Tongue (tissue), 2 donors: ENCODE results near the gene TMEM259. TPM values are rescaled to one million over a fixed set of nuclear protein-coding genes. Genes with fewer than 3 reads are reported as not detected.

Source experiments
- DNase-seq: peaks from one replicate; pipeline ENCODE4 v3.0.0-alpha.2; 2015
- total RNA-seq: library from RNA; depleted of rRNA; stranded (reverse); fragments of >200 nt; gene quantifications from one replicate; pipeline ENCODE4 v1.2.3, GENCODE V29; 2014

The TMEM259 gene
- total RNA-seq, 1 donor from 2014 or later = 72.1 TPM

DNA sequence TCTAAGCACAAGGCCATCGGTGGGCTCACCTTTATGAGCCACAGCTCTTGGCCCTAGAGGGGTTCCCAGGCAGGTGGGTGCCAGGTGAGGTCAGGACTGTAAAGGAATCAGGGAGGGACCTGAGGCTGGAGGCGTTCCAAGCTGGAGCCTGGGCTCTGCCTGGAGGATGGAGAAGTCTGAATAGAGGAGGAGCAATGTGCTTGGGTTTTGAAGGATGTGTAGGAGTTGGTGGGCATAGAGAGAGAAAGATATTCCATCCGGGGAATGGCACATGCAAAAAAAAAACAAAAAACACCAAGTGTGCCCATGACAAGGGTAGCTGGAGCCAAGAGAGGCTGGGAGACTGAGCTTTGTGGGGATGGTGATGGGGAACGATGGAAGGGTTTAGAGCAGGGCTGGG lies 18.3 kb downstream of the TMEM259 start:
- DNase-seq = no peak

DNA sequence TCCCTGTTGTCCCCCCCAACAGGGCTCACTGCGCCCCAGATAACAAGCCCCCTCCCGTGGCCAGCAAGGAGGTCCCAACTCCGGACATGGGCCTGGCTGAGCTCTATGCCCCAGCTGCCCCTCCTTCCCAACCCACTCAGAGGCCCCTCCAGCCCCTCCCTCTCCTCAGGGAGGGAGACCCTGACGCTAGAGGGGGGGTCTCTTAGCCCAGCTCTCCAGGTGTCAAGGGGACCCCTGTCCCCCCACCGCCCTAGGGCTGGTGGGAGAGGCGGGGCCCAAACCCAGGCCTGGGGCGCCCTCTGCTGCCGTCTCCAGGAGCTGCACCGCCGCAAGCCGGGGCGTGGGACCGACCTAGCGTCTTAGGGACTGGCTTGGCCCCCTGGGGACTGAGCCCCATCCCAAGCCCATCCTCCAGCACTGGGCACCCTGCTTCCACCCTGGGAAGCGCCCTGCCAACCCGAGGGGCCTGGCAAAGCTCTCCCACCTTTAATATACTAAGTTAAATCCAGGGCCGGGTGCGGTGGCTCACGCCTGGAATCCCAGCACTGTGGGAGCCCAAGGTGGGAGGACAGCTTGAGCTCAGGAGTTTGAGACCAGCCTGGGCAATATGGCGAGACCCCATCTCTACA lies 19.3 kb downstream of the TMEM259 start:
- peak; percentile 61 for DNase-seq

DNA sequence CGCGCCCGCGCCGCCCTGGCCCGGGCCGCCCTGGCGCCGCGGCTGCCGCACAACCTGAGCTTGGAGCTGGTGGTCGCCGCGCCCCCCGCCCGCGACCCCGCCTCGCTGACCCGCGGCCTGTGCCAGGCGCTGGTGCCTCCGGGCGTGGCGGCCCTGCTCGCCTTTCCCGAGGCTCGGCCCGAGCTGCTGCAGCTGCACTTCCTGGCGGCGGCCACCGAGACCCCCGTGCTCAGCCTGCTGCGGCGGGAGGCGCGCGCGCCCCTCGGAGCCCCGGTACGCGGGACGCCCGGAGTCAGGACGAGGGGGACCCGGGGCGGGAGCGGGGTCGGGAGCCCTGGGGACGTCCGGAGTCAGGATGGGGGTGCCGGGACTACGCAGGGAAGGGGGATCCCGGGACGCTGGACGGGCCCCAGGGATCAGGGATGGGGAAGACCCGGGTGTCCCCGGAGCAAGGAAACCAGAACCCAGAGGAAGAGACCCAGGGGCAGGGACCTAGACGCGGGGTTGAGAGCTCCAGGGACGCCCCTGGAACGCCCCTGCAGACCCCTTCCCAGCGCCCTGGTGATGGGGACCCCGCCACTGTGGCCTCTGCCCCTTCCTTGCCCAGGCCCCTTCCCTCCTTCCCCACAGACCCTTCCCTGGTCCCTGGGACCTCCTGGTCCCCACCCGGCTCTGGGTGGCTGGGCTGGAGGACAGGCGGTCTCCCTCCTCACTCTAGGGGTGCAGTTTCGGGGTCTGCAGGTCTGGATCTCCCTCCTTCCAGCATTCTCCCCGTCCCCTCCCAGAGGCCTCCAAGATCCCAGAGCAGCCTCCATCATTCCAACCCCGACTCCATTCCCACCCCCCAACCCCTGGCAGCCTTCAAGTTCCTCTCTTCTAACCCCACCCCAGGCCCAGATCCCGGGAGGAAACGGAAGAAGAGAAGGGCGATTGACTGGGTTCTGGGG lies 20.1 kb downstream of the TMEM259 start:
- DNase-seq = no peak

DNA sequence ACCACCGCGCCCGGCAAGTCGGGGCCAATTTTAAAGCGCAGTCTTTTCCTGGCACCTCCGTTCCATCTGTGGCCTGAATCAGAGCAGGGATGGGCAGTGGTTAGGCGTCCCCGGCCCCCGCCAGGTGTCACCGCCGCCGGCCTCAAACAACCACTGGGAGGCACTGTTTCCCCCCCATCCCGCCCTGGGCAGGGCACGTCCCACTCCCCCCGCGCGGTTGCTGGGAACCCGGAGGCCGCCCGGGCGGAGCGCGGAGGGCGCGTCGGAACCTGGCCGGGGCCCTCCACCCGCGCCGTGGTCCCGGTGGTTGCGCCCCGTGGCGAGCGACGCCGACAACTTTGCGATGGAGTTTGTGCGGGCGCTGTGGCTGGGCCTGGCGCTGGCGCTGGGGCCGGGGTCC lies 20.8 kb downstream of the TMEM259 start, which contains the start of gene GRIN3B:
TSS of gene GRIN3B (plus strand) at position 325 of the 400 bp plus-strand sequence. CDS start at position 344, 19 bp downstream.
- peak; percentile 67 for DNase-seq

DNA sequence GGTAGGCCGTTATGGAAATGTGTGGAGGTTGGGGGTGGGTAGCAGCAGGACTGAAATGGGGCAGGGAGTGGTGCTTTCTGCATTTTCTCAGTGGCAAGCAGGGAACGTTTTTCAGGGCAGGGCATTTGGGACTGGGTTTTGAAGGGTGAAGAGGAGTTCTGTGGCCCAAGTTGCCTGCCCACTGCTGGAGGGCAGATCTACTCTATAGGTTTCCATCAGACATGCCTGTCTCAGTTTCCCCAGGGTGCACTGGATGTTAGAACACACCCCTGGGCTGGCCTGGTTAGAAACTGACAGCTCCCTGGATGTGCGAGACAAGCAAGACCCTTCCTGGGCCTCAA lies 21.6 kb downstream of the TMEM259 start:
- no peak for DNase-seq

DNA sequence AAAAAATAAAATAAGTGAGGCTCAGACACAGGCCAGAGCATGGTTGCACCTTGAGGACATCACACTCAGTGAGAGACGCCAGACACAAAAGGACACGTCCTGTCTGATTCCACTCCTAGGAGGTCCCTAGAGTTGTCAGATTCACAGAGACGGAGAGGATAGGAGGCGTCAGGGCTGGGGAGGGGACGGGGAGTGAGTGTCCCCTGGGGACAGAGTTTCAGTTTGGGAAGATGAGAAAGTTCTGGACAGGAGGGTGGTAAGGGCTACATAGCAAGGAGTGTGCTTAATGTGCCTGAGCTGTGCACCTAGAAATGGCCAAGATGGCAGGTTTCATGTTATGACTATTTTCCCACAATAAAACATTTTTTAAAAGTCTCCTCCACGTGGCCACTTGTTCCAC lies 22.9 kb downstream of the TMEM259 start:
- DNase-seq = no peak

DNA sequence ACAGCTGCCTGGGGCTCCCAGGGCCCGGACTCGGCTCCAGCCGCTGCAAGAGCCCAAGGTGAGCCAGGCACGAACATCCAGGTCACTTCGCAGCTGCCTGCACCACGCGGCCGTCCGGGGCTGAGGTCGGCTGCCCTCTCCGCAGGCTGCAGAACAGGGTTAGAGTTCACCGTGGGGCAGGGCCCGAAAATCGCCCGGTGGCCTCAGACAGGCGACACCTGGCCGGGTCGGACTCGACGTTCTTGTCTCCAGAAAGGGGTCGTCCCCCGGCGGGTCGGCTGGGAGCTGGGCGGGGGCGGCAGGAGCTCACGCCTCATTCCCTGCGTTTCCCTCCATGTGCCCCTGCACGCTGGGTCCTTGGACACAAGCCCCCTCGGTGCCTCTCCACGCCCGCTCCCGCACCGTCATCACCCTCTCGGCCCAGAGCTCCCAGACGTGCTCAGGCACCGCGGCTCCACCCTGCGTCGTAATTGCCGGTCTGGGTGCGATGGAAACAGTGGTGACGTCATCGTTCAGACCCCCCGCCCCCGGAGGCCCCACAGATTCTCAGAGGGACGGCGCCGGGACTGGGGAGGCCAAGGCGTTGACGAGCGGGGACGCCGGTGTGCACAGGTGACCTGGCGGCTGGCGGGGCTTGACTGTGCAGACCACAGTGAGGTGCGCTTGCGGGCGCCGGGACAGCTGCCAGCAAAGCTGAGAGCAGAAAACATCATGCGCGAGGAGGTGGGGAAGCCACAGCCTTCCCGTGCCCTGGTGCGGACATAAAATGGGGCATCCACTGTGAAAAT lies 24.7 kb downstream of the TMEM259 start:
- peak; percentile 72 for DNase-seq

DNA sequence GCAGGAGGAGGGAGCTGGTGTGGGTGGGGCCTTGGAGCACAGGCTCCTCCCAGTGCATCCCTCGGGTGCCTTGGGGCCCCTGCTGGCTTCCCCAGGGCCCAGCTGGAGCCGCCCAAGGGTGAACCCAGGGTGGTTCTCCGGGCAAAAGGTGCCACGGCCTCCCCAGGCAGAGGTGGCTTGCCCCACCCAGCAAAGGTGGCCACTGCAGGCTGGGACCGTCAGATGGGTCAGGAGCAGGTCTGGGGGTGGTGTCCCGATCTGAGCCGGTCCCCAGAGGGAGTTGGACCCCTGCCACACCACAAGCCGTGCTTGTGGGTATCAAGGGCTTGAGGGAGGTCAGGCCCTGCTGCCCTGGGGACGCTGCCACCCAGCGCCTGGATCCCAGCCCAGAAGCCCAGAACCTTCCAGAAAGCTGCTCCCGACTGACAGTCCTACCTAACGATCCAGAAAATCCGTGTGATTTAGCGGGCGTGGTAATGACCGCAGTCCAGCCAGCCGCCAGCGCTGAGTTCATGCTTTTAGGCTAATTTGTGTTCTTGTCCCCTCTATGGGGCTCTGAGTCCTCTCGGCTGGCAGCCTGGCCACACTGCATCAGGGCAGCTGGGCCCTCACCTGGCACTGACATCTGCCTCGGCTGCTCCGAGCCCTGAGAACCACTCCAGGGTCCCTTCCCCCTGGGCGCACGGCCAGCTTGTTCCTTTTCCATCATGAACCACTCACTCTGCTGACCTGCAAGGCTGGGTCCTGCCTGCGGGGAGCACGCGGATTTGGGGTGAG lies 25.7 kb downstream of the TMEM259 start:
- DNase-seq = peak; percentile 48

DNA sequence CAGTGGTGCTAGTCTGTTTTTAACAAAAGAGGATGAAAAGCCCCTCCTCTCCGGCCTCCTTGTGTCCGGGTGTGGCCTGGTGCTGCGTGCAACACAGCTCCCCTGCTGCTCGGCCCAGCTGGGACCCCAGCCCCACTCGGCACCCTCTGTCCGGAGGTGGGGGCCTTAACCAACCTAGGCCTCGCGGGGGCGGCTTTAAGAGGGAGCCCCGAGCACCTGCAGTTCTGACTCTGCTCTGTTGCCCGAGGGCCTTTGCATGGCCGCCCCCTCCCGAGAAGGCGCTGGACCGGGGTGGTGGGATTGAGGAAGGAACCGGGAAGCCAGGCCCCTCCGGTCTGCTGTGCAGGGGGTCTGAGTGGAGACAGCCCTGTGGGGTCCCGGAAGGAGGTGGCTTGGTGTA lies 26.4 kb downstream of the TMEM259 start:
- no peak for DNase-seq

DNA sequence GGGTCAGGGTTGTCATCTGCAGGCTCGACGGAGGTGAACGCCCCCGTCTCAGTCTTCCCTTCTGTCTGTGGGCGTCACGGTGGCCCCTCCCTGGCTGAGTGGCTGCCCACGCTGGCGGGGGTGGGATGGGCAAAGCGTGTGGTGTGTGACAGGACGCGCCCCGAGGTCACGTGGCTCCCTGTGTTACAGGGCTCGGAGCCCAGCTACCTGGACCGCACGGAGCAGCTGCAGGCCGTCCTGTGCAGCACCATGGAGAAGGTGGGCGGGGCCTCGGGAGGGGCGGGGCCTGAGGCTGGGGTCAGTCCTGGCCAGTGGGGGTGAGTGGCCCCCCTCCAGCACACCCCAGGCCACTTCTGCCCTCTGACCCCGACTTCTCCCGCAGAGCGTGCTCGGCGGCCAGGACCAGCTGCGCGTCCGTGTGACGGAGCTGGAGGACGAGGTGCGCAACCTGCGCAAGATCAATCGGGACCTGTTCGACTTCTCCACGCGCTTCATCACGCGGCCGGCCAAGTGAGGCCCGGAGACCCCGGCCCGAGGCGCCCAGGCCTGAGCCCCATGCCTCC lies 27.0 kb downstream of the TMEM259 start:
- no peak for DNase-seq

DNA sequence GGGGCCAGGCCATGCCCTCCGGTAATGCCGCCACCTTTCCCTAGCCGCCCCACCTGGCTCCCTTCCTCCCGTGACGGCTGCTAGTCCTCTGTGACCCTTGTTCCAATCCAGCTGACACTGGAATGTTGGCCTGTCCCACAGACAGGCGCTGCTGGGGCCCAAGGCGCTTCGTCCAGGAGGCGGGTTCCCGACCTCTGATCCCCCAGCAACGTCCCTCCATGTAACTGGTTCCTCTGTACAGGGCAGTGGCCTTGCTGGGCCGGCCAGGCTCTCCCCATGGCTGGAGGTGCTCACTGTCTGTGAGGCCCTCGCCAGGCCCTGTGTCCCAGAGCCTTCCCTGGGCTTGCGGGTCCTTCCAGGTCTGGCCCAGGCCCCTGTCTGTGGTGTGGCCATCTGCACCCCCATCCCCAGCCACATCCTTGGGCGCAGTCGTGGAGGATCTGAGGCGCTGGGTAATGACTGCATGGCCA lies 27.5 kb downstream of the TMEM259 start:
- DNase-seq = no peak

DNA sequence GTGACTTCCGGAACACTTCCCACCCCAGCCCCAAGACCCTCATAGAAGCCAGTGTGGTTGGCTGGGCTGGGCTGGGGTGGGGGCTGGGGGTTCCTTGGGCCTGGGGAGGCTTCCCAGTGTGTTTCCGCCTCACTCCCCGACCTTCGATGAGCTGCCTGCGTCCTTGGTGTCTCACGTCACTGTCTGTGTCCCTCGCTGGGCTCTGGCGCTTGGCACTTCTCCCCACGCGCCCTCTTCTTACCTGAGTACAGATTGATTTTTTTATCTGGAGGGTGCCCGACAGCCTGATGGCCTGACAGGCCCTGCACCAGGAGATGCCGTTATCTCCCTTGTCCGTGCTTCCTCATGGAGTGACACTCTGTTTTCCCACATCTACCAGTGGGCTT lies 28.3 kb downstream of the TMEM259 start:
- DNase-seq = no peak

DNA sequence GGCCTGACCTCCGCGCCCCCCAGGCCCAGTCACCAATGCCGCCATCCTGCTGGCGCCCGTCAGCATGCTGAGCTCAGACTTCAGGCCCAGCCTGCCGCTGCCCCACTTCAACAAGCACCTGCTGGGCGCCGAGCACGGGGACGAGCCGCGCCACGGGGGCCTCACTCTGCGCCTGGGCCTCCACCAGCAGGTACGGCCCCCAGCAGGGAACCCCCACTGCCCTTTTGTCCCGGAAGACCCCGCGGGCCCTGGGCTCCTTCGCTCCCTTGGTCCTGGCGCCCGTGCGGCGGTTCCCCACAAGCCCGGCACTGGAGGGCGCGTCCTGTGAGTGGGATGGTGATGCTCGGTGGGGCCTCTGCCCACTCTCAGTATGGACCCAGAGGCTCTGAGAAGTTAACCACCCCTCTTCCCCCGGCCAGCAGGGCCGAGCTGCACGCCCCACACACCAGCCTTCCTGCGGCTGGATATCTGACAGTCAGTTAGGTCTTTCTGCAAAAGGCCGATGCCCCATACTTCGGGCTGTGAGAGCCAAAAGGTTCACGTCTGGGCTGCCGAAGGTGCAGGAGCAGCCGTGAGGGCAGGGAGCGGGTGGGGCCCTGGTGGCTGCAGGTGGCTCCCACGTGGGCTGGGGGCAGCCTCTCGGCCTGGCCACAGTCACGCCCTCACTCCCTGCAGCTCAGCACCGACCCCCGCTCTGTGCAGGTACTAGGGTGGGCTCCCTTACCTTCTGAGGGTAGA lies 28.8 kb downstream of the TMEM259 start:
- no peak for DNase-seq

DNA sequence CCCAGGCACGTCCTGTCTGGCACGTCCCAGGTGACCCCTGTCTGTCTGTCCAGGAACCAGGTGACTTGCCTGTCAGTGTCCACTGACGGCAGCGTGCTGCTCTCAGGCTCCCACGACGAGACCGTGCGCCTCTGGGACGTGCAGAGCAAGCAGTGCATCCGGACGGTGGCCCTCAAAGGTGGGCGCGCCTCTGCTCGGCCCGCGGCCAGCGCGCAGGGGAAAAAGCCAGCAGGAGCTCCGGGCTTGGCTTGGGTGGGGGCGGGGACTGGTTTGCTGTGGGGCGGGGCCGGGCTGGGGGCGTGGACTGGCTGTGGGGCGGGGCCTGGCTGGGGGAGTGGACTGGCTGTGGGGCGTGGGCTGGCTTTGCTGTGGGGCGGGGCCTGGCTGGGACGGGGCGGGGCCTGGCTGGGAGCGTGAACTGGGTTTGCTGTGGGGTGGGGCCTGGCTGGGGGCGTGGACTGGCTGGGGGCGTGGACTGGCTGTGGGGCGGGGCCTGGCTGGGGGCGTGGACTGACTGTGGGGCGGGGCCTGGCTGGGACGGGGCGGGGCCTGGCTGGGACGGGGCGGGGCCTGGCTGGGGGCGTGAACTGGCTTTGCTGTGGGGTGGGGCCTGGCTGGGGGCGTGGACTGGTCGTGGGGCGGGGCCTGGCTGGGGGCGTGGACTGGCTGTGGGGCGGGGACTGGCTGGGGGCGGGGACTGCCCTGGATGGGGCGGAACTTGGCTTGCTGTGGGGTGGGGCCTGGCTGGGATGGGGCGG lies 29.6 kb downstream of the TMEM259 start:
- no peak for DNase-seq

DNA sequence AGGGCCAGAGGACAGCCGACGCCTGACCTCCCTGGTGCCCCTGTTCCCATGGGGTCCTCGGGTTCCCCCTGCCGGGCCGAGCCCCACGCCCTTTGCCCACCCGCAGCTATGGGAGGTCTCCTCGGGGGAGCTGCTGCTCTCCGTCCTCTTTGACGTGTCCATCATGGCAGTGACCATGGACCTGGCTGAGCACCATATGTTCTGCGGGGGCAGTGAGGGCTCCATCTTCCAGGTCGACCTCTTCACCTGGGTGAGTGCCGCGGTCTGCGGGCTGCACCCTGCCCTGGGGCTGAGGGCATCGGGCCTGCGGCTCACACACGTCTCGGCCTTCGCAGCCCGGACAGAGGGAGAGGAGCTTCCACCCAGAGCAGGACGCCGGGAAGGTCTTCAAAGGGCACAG lies 30.2 kb downstream of the TMEM259 start:
- no peak for DNase-seq

DNA sequence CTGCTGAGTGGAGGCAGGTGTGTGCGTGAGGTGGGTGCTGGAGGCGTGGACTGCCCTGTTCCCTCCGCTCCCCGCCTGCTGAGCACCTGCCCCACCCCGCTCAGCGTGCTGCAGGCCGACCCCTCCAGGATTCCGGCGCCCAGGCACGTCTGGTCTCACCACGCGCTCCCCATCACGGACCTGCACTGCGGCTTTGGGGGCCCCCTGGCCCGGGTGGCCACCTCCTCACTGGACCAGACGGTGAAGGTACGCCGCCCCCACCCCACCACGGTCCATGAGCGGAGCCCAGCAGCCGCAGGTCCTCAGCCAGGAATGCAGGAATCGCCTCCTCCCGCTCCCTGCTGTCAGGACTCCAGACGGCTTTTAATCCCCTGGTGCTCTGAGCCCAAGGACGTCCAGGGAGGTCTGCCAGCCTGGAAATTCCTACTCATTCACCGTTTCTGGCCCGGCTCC lies 30.8 kb downstream of the TMEM259 start:
- DNase-seq = no peak

DNA sequence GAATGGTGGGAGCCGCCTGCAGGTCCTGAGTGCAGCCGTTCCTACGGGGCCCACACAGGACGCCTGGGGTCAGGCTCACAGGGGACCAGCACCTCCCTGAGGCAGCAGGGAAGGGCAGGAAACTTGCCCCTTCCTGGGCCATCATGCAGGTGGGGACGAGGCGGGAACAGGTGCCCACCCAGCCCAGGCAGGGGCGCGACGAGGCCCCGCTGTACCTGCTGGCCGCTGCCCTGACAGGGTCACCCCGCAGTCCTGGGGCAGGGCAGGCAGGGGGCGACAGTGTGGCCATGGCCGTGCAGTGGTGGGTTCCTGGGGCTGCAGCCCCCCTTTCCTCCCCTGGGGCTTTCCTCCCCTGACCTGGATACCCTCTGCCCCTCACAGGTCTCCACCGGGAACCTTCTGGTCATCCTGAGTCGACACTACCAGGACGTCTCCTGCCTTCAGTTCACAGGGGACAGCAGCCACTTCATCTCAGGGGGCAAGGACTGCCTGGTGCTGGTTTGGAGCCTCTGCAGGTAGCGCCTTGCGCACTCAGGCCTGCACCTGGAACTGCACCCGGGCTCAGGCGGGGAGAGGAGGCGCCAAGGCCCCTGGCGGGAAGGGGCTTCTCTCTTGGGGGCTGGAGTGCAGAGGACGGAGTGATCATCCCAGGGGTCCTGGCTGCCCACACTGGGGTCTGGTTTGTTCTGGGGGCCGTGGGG lies 31.4 kb downstream of the TMEM259 start:
- DNase-seq = no peak

DNA sequence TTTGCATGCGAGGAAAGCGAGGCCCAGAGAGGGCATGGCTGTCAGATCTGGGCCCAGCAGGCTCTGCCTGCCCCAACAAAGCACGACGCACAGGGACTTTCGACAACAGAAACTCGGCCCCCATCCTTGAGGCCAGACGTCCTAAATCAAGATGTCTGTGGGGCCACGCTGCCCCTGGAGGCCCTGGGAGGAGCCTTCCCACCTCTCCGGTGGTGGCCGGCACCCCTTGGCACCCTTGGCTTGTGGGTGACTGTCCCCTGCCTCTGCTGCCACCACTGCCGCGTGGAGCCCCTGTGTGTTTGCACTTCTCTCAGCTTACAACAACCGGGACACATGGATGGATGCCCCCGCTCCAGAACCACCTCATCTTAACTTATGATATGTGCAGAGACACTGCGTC lies 32.4 kb downstream of the TMEM259 start:
- DNase-seq = no peak

DNA sequence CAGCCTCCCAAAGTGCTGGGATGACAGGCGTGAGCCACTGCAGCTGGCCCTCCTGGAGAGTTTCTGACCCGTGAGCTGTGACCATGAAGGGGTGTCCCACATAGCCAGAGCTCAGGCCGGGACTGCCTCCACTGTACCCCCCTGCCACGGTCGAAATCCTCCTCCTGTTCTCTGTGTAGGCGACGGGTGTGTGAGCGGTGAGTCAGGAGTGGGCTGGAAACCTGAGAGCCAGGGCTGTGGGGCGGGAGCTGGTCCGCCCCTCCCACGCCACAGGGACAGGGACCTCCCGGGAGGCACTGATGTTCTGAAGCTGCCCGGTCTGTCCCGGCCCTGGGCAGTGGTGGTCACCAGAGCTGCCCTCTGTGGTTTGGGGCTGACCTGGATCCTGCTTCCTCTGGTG lies 32.8 kb downstream of the TMEM259 start:
- DNase-seq = no peak
